GM12865 (cell line): ENCODE measurements around the gene MIB1.

Source experiments
- DNase-seq: peaks from one replicate; pipeline ENCODE4 v3.0.0; 2010; ENCODE audit warnings: low read depth
- H3K4me3 ChIP-seq: 2 replicates; pipeline ENCODE4 v1.5.1; 2011; ENCODE audit warnings: mild to moderate bottlenecking, low read depth, low read length, control low read depth
- TF ChIP-seq, protein P1 (sequence below): IDR thresholded peaks from 2 replicates; pipeline ENCODE4 v1.5.1; 2011; ENCODE audit warnings: low read length, control low read depth, low read depth, inconsistent platforms; ENCODE audit not compliant: insufficient read depth; ENCODE audit errors: missing control alignments

MIB1 gene

GRCh38 chr18:21740538-21741311, at the start of gene MIB1:
MIB1 (plus strand) TSS chr18:21740792; CDS start chr18:21741584, 792 bp downstream.
- DNase-seq: peak; percentile 97
- TF ChIP-seq, protein P1, sequence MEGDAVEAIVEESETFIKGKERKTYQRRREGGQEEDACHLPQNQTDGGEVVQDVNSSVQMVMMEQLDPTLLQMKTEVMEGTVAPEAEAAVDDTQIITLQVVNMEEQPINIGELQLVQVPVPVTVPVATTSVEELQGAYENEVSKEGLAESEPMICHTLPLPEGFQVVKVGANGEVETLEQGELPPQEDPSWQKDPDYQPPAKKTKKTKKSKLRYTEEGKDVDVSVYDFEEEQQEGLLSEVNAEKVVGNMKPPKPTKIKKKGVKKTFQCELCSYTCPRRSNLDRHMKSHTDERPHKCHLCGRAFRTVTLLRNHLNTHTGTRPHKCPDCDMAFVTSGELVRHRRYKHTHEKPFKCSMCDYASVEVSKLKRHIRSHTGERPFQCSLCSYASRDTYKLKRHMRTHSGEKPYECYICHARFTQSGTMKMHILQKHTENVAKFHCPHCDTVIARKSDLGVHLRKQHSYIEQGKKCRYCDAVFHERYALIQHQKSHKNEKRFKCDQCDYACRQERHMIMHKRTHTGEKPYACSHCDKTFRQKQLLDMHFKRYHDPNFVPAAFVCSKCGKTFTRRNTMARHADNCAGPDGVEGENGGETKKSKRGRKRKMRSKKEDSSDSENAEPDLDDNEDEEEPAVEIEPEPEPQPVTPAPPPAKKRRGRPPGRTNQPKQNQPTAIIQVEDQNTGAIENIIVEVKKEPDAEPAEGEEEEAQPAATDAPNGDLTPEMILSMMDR: no peak
- H3K4me3 ChIP-seq: peak within 1 kb of the TSS; percentile 99

DNA sequence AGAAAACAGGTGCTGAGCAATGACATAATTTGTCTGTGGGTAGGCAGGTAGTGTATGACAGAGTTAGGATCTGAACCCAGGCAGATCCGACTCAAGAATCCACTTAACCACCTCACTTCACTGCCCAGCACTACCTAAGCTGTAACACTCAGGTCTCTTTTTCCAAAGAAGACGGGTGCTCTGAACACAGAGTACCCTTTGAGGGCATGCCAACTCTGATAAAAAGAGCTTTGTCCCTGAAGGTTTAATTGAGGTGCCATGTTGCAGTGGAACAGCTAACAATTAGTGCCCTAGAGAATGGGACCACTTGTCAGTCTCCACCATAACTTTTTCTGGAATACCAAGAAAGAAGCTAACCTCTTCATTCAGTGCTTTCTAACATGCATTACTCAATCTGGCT, 47.3 kb upstream of the MIB1 start:
- TF ChIP-seq, protein P1: no peak
- H3K4me3 ChIP-seq: no peak overlapping the region
- no peak for DNase-seq

GRCh38 chr18:21700528-21701075, 40.0 kb upstream of the MIB1 start:
- DNase-seq: no peak
- TF ChIP-seq, protein P1: no peak
- H3K4me3 ChIP-seq: no peak overlapping the region

- TF ChIP-seq, protein P1: no peak
- H3K4me3 ChIP-seq: no peak overlapping the region
- DNase-seq: no peak
Measured at GRCh38 chr18:21701621-21702020, 39.0 kb upstream of the MIB1 start.

- peak overlapping the region; percentile 87 for H3K4me3 ChIP-seq
- TF ChIP-seq, protein P1: no peak
- DNase-seq: no peak
Measured at GRCh38 chr18:21702602-21703001, 38.0 kb upstream of the MIB1 start.

- peak overlapping the region; percentile 87 for H3K4me3 ChIP-seq
- TF ChIP-seq, protein P1: no peak
- DNase-seq: peak; percentile 70
Measured at GRCh38 chr18:21703241-21703820, 37.3 kb upstream of the MIB1 start.
